Karpas-422 (cell line): Measurements from ENCODE around the gene XRCC1. TPM values are rescaled to one million over a fixed set of nuclear protein-coding genes. Genes with fewer than 3 reads are reported as not detected.
A peak's percentile ranks its signal among the peaks of the same experiment; 100 is the strongest.
"Not testable (repeated sequence)": the region's sequence is repeated elsewhere in the genome, so short reads cannot be mapped to it uniquely, and the experiment has no call there.

Experiments used
- DNase-seq: peaks from one replicate; pipeline ENCODE4 v3.0.0-alpha.2; 2015
- H2AFZ ChIP-seq: fragments of 200-600 bp; sonication (generic); 2 replicates; pipeline ENCODE4 v1.6.1; 2014; ENCODE audit warnings: antibody characterized with exemption, low read length, mixed read lengths
- H3K27ac ChIP-seq: fragments of 200-600 bp; sonication (generic); 2 replicates; pipeline ENCODE4 v1.5.1; 2014; ENCODE audit warnings: mild to moderate bottlenecking, low read length, moderate library complexity
- H3K27me3 ChIP-seq: fragments of 200-600 bp; sonication (generic); 2 replicates; pipeline ENCODE4 v1.6.1; 2014; ENCODE audit warnings: low read length, mixed read lengths
- H3K36me3 ChIP-seq: fragments of 200-600 bp; sonication (generic); 2 replicates; pipeline ENCODE4 v1.6.1; 2014; ENCODE audit warnings: low read length, mixed read lengths; ENCODE audit not compliant: insufficient read depth
- H3K4me1 ChIP-seq: fragments of 200-600 bp; sonication (generic); 2 replicates; pipeline ENCODE4 v1.6.1; 2014; ENCODE audit warnings: mild to moderate bottlenecking, low read length, mixed read lengths
- H3K4me2 ChIP-seq: fragments of 200-600 bp; sonication (generic); 2 replicates; pipeline ENCODE4 v1.6.1; 2014; ENCODE audit warnings: low read length, low read depth, mild to moderate bottlenecking; ENCODE audit not compliant: poor library complexity, severe bottlenecking
- H3K4me3 ChIP-seq: fragments of 200-600 bp; sonication (generic); 2 replicates; pipeline ENCODE4 v1.5.1; 2014; ENCODE audit warnings: mild to moderate bottlenecking, antibody characterized with exemption, low read length, mixed read lengths
- H3K79me2 ChIP-seq: fragments of 200-600 bp; sonication (generic); 2 replicates; pipeline ENCODE4 v1.6.1; 2014; ENCODE audit warnings: mild to moderate bottlenecking, low read length, mixed read lengths
- H3K9ac ChIP-seq: fragments of 200-600 bp; sonication (generic); 2 replicates; pipeline ENCODE4 v1.6.0; 2014; ENCODE audit warnings: low read length
- H3K9me2 ChIP-seq: fragments of 200-600 bp; sonication (generic), shearing (Covaris generic); replicated peaks from 2 replicates; pipeline ENCODE4 v1.6.0; 2014; ENCODE audit warnings: mild to moderate bottlenecking, low read length, moderate library complexity; ENCODE audit not compliant: insufficient read depth
- H3K9me3 ChIP-seq: fragments of 300-700, 200-600 bp; sonication (generic); 2 replicates; pipeline ENCODE4 v1.6.1; 2014; ENCODE audit warnings: low read length, mixed read lengths
- H4K20me1 ChIP-seq: fragments of 200-600 bp; sonication (generic); 2 replicates; pipeline ENCODE4 v1.6.1; 2014; ENCODE audit warnings: mild to moderate bottlenecking, antibody characterized with exemption, low read length, low read depth; ENCODE audit not compliant: insufficient read depth
- total RNA-seq: library from RNA; depleted of rRNA; stranded (reverse); fragments of >200 nt; shearing (Covaris generic); gene quantifications from 2 replicates; pipeline ENCODE4 v1.2.3, GENCODE V29; 2014; ENCODE audit warnings: low replicate concordance

The XRCC1 gene
- total RNA-seq, 1 experiment from 2014 or later, result 40.6 TPM

DNA sequence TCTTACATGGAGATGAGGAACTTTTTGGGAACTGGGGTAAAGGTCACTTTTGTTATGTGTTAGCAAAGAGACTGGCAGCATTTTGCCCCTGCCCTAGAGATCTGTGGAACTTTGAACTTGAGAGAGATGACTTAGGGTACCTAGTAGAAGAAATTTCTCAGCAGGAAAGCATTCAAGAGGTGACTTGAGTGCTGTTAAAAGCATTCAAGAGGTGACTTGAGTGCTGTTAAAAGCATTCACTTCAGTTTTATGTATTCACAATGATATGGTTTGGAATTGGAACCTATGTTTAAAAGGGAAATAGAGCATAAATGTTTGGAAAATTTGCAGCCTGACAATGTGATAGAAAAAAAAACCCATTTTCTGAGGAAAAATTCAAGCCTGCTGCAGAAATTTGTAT is 62.9 kb downstream of the XRCC1 start:
- H3K9ac ChIP-seq, H3K27me3 ChIP-seq, H3K79me2 ChIP-seq, H3K4me2 ChIP-seq, H3K27ac ChIP-seq, H4K20me1 ChIP-seq, H2AFZ ChIP-seq, H3K36me3 ChIP-seq, H3K9me2 ChIP-seq, H3K4me3 ChIP-seq, H3K9me3 ChIP-seq, H3K4me1 ChIP-seq: not testable (repeated sequence)
- peak; percentile 26 for DNase-seq

DNA sequence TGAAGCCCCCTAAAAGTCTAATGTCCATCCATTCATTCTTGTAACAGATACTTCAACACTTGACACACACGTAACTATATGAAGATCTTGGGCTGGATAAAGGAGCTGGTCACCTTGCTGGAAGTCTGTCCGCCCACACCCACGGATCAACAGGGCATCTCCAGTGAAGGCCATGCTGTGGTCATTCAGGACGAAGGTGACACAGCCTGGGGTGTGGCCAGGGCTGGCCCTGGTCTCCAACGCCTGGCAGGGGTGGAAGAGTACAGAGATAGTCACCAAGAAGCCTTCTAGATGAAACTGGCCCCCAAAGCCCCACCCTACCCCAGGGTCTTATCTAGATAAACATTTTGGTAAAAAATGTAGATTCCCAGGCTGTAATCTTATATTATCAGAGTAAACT is 64.0 kb downstream of the XRCC1 start:
- no peak overlapping the region for H3K4me2 ChIP-seq
- no peaks in the 10 kb centered on the region for H3K36me3 ChIP-seq
- no peak overlapping the region for H2AFZ ChIP-seq
- H3K4me3 ChIP-seq, result no peak overlapping the region
- H4K20me1 ChIP-seq, result no peaks in the 10 kb centered on the region
- no peaks in the 10 kb centered on the region for H3K79me2 ChIP-seq
- H3K9me2 ChIP-seq, result no peaks in the 10 kb centered on the region
- no peak overlapping the region for H3K9ac ChIP-seq
- no peak for DNase-seq
- no peak overlapping the region for H3K27ac ChIP-seq
- no peaks in the 10 kb centered on the region for H3K4me1 ChIP-seq
- no peaks in the 10 kb centered on the region for H3K27me3 ChIP-seq
- no peaks in the 10 kb centered on the region for H3K9me3 ChIP-seq

DNA sequence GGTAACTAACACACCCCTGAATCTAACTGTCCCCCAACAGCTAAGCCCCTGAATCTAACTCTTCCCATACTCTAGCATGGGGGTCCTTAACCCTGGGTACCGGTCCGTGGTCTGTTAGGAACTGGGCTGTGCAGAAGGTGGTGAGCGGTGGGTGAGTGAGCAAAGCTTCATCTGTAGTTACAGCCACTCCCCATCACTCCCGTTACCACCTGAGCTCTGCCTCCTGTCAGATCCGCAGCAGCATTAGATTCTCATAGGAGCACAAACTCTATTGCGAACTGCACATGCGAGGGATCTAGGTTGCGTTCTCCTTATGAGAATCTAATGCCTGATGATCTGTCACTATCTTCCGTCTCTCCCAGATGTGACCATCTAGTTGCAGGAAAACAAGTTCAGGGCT is 64.6 kb downstream of the XRCC1 start:
- Histone ChIP-seq H3K36me3 (no peaks in the 10 kb centered on the region), H3K4me1 (no peaks in the 10 kb centered on the region), H3K9me2 (no peaks in the 10 kb centered on the region), H3K27me3 (no peaks in the 10 kb centered on the region), H3K4me3 (no peak overlapping the region), H4K20me1 (no peaks in the 10 kb centered on the region), H2AFZ (no peak overlapping the region), H3K9me3 (no peaks in the 10 kb centered on the region), H3K79me2 (no peaks in the 10 kb centered on the region), H3K4me2 (no peak overlapping the region), H3K27ac (no peak overlapping the region), H3K9ac (no peak overlapping the region)
- no peak for DNase-seq

GRCh38 chr19:43507880-43508279 is 67.4 kb downstream of the XRCC1 start:
- no peak overlapping the region for H3K4me3 ChIP-seq
- H3K36me3 ChIP-seq, result no peaks in the 10 kb centered on the region
- H3K9me2 ChIP-seq, result no peaks in the 10 kb centered on the region
- no peak overlapping the region for H2AFZ ChIP-seq
- no peaks in the 10 kb centered on the region for H3K79me2 ChIP-seq
- no peaks in the 10 kb centered on the region for H3K27me3 ChIP-seq
- no peak for DNase-seq
- H3K4me1 ChIP-seq, result peaks cover 16% of the 10 kb centered on the region
- H4K20me1 ChIP-seq, result no peaks in the 10 kb centered on the region
- H3K27ac ChIP-seq, result no peak overlapping the region
- H3K9ac ChIP-seq, result no peak overlapping the region
- no peaks in the 10 kb centered on the region for H3K9me3 ChIP-seq
- no peak overlapping the region for H3K4me2 ChIP-seq

GRCh38 chr19:43506629-43507028 is 68.7 kb downstream of the XRCC1 start:
- no peak overlapping the region for H3K4me2 ChIP-seq
- no peaks in the 10 kb centered on the region for H4K20me1 ChIP-seq
- H3K79me2 ChIP-seq, result no peaks in the 10 kb centered on the region
- no peaks in the 10 kb centered on the region for H3K27me3 ChIP-seq
- H3K27ac ChIP-seq, result no peak overlapping the region
- H3K9ac ChIP-seq, result no peak overlapping the region
- H3K9me3 ChIP-seq, result no peaks in the 10 kb centered on the region
- H3K4me3 ChIP-seq, result no peak overlapping the region
- no peaks in the 10 kb centered on the region for H3K9me2 ChIP-seq
- no peak for DNase-seq
- H3K4me1 ChIP-seq, result peaks cover 16% of the 10 kb centered on the region
- no peak overlapping the region for H2AFZ ChIP-seq
- H3K36me3 ChIP-seq, result no peaks in the 10 kb centered on the region

DNA sequence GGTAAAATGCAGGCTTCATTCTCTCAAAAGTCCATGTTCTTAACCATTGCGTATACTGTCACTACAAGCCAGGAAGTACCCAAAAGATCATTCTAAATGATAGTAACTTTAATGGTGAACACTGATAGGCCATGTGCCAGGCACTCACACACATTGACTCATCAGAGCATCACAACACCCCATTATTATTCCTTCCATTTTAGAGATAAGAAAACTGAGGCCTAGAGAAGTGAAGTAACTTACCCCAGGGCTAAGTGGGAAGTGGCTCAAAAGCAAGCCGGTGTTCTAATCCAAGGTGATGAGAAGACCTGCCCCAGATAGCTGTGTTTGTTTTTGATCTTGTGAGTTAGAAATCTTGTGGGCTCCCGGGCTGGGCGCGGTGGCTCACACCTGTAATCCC is 69.4 kb downstream of the XRCC1 start:
- Histone ChIP-seq H3K9me3 (no peaks in the 10 kb centered on the region), H3K79me2 (no peaks in the 10 kb centered on the region), H4K20me1 (no peaks in the 10 kb centered on the region), H3K4me2 (no peak overlapping the region), H3K4me3 (no peak overlapping the region), H3K27me3 (no peaks in the 10 kb centered on the region), H3K4me1 (peaks cover 16% of the 10 kb centered on the region), H3K9ac (no peak overlapping the region), H2AFZ (no peak overlapping the region), H3K9me2 (no peaks in the 10 kb centered on the region), H3K36me3 (no peaks in the 10 kb centered on the region), H3K27ac (no peak overlapping the region)
- no peak for DNase-seq

- Histone ChIP-seq H3K9ac (peak overlapping the region; percentile 64), H2AFZ (no peak overlapping the region), H3K4me3 (peak overlapping the region; percentile 67; the same call in 1 of the 2 replicates)
Observed at GRCh38 chr19:43505186-43505456, 70.2 kb downstream of the XRCC1 start.

DNA sequence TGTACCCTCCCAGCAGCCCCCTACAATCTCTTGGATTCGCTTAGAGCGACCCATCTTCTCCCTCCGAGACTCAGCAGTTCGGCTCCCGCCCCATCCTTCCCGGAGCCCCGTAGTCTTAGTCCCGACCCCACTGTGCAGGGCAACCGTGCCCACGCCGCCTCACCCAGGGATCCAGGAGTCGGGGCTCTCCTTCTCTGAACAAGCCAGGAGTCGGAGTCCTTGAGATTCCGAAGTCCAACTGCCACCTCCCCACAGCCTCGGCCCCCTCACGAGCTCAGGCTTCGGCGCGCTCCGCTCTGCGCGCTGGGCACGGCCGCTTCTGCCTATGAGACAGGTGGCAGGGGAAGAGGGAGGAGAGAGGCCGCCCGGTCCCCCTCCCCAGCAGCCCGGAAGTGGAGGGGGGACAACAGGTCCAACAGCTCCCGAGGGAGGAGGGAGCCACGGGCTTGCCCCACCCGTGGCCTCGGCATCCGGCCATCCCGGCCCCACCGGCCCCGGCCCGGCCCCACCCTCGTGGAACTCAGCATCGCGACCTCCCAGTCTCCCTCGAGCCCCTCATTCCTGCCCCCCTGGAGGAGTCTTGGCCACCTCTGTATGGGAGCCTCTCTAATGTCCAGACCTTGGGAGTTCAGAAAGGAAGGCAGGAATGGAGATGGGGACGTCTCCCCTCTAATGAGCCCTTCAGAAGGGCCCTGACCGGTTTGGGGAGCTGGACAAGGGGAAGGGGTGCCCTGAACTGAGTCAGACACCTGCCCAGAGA is 70.7 kb downstream of the XRCC1 start, which contains the start of gene PHLDB3:
TSS of gene PHLDB3 (minus strand) at position 321 of the 760 bp plus-strand sequence. CDS start 628 bp downstream, outside the sequence.
- H2AFZ ChIP-seq, result peak within 1 kb of the TSS; percentile 89
- no peaks in the 10 kb centered on the region for H3K9me2 ChIP-seq
- H4K20me1 ChIP-seq, result no peaks in the 10 kb centered on the region
- H3K36me3 ChIP-seq, result no peaks in the 10 kb centered on the region
- H3K4me1 ChIP-seq, result peaks cover 16% of the 10 kb centered on the region
- H3K27me3 ChIP-seq, result no peaks in the 10 kb centered on the region
- DNase-seq, result no peak
- H3K4me3 ChIP-seq, result peak within 1 kb of the TSS; percentile 67
- no peaks in the 10 kb centered on the region for H3K79me2 ChIP-seq
- H3K9me3 ChIP-seq, result no peaks in the 10 kb centered on the region
- peak within 1 kb of the TSS; percentile 64 for H3K9ac ChIP-seq
- H3K4me2 ChIP-seq, result peak within 1 kb of the TSS; percentile 89
- no peak within 1 kb of the TSS for H3K27ac ChIP-seq

More at GRCh38 chr19:43505186-43505456, 70.2 kb downstream of the XRCC1 start:
- Histone ChIP-seq H3K79me2 (no peaks in the 10 kb centered on the region), H3K36me3 (no peaks in the 10 kb centered on the region), H3K27me3 (no peaks in the 10 kb centered on the region), H3K27ac (no peak overlapping the region), H4K20me1 (no peaks in the 10 kb centered on the region), H3K4me1 (peaks cover 16% of the 10 kb centered on the region), H3K9me3 (no peaks in the 10 kb centered on the region), H3K4me2 (peak overlapping the region; percentile 89), H3K9me2 (no peaks in the 10 kb centered on the region)
- no peak for DNase-seq
